Endothelial cell of umbilical vein (primary cell): ENCODE measurements around the gene ATXN7. TPM values are rescaled to one million over a fixed set of nuclear protein-coding genes. Genes with fewer than 3 reads are reported as not detected.

Experiments used
- BruUV-seq: library from RNA; stranded (reverse); fragments of 400-500 nt; replicated peaks from 2 replicates; lab custom pipeline; 2021; lab: Mats Ljungman, UMichigan
- CTCF ChIA-PET: fragments of 300-600, 350-600 bp; sonication (Branson Sonifier 250); formaldehyde crosslinking; loops from one replicate; lab custom pipeline; 2021; ENCODE audit warnings: antibody characterized with exemption, inconsistent platforms; lab: Charles Lee
- POLR2A ChIA-PET: fragments of 300-600, 350-600 bp; sonication (Branson Sonifier 250); formaldehyde crosslinking; loops from one replicate; lab custom pipeline; 2021; ENCODE audit warnings: antibody characterized with exemption, inconsistent platforms; lab: Charles Lee
- DNase-seq: peaks from one replicate; pipeline ENCODE4 v3.0.0-alpha.2; 2011; ENCODE audit warnings: low read depth, low spot score
- FAIRE-seq: peaks from 2 replicates; lab custom pipeline; 2011; peaks lifted over from hg19 to GRCh38; lab: Jason Lieb, UNC
- H2AFZ ChIP-seq: 2 replicates; pipeline ENCODE4 v1.6.0; 2012; ENCODE audit warnings: low read depth, low read length, control low read depth, inconsistent platforms
- H3K27ac ChIP-seq: 2 replicates; pipeline ENCODE4 v1.5.1; 2011; ENCODE audit warnings: low read depth, mild to moderate bottlenecking, control low read depth, low read length, moderate library complexity; ENCODE audit not compliant: insufficient read depth
- H3K27me3 ChIP-seq, 2 experiments: 2 replicates each; pipeline versions ENCODE4 v1.6.0 to v1.6.1; 2011; ENCODE audit warnings: low read length in 2 of 2, mixed read lengths in 1 of 2; ENCODE audit not compliant: control insufficient read depth in 2 of 2, insufficient read depth in 2 of 2
- H3K36me3 ChIP-seq, 2 experiments: 2 replicates in 1 of 2; 3 replicates in 1 of 2; pipeline ENCODE4 v1.5.1; 2011; ENCODE audit warnings: low read length in 2 of 2, mild to moderate bottlenecking in 1 of 2, moderate library complexity in 1 of 2; ENCODE audit not compliant: control insufficient read depth in 2 of 2, insufficient read depth in 2 of 2; ENCODE audit errors: extremely low read depth in 1 of 2
- H3K4me1 ChIP-seq: 3 replicates; pipeline ENCODE4 v1.5.1; 2011; ENCODE audit warnings: mild to moderate bottlenecking, low read length; ENCODE audit not compliant: control insufficient read depth, insufficient read depth; ENCODE audit errors: extremely low read depth
- H3K4me2 ChIP-seq: 2 replicates; pipeline ENCODE4 v1.6.1; 2011; ENCODE audit warnings: low read length, control low read depth, mixed read lengths; ENCODE audit not compliant: insufficient read depth
- H3K4me3 ChIP-seq, 3 experiments: fragments of 200-600 bp in 1 of 3; sonication (generic), shearing (Covaris generic) in 1 of 3; replicated peaks in 1 of 3; 2 replicates each; pipeline ENCODE4 v1.5.1; 2011 to 2016; ENCODE audit warnings: control low read depth in 3 of 3, low read length in 3 of 3, mild to moderate bottlenecking in 2 of 3, inconsistent platforms in 1 of 3, low read depth in 1 of 3, moderate library complexity in 1 of 3; ENCODE audit not compliant: insufficient read depth in 1 of 3
- H3K79me2 ChIP-seq: 2 replicates; pipeline ENCODE4 v1.6.0; 2012; ENCODE audit warnings: low read length, inconsistent platforms; ENCODE audit not compliant: control insufficient read depth, insufficient read depth
- H3K9ac ChIP-seq: replicated peaks from 2 replicates; pipeline ENCODE3; 2011; ENCODE audit warnings: low read length, control low read depth; ENCODE audit not compliant: insufficient read depth; ENCODE audit errors: extremely low read depth
- H3K9me1 ChIP-seq: replicated peaks from 3 replicates; pipeline ENCODE4 v1.6.0; 2011; ENCODE audit warnings: mild to moderate bottlenecking, low read length; ENCODE audit not compliant: control insufficient read depth, insufficient read depth; ENCODE audit errors: extremely low read depth
- H3K9me3 ChIP-seq: replicated peaks from 2 replicates; pipeline ENCODE4 v1.5.1; 2012; ENCODE audit warnings: low read length, inconsistent platforms; ENCODE audit not compliant: control insufficient read depth, insufficient read depth
- H4K20me1 ChIP-seq: replicated peaks from 2 replicates; pipeline ENCODE3; 2011; ENCODE audit warnings: mild to moderate bottlenecking, low read length; ENCODE audit not compliant: control insufficient read depth, insufficient read depth; ENCODE audit errors: extremely low read depth
- CTCF ChIP-seq, 2 donors: IDR thresholded peaks; 1 replicate in 1 of 2; 2 replicates in 1 of 2; pipeline ENCODE4 v1.5.1; 2011; ENCODE audit warnings: low read length in 2 of 2, mild to moderate bottlenecking in 2 of 2, moderate library complexity in 2 of 2, control low read depth in 1 of 2, inconsistent platforms in 1 of 2, low read depth in 1 of 2; ENCODE audit not compliant: insufficient read depth in 1 of 2; ENCODE audit errors: extremely low read depth in 1 of 2
- EZH2 ChIP-seq: IDR thresholded peaks from 2 replicates; pipeline ENCODE4 v1.6.1; 2012; ENCODE audit warnings: borderline replicate concordance, low read depth, mild to moderate bottlenecking, moderate library complexity, low read length, inconsistent platforms; ENCODE audit not compliant: severe bottlenecking
- FOS ChIP-seq: IDR thresholded peaks from 2 replicates; pipeline ENCODE4 v1.6.1; 2011; ENCODE audit warnings: mild to moderate bottlenecking, low read length, moderate library complexity, borderline replicate concordance; ENCODE audit not compliant: insufficient read depth
- GATA2 ChIP-seq: IDR thresholded peaks from 2 replicates; pipeline ENCODE4 v1.7.0; 2011; ENCODE audit warnings: low read depth, mild to moderate bottlenecking, moderate library complexity, mixed read lengths, low read length; ENCODE audit not compliant: insufficient read length, insufficient read depth
- JUN ChIP-seq: IDR thresholded peaks from 2 replicates; pipeline ENCODE4 v1.6.1; 2011; ENCODE audit warnings: borderline replicate concordance, low read depth; ENCODE audit not compliant: insufficient read length, insufficient read depth
- MAX ChIP-seq: IDR thresholded peaks from 2 replicates; pipeline ENCODE4 v1.6.1; 2011; ENCODE audit not compliant: insufficient read depth, insufficient read length
- MYC ChIP-seq: IDR thresholded peaks from one replicate; pipeline ENCODE4 v1.6.1; 2011; ENCODE audit warnings: mild to moderate bottlenecking, low read depth, low read length
- POLR2A ChIP-seq: IDR thresholded peaks from 2 replicates; pipeline ENCODE4 v1.6.1; 2012; ENCODE audit warnings: low read depth, mild to moderate bottlenecking, control low read depth, low read length
- POLR2AphosphoS5 ChIP-seq: IDR thresholded peaks from 2 replicates; pipeline ENCODE4 v1.6.1; 2012; ENCODE audit warnings: low read depth, mild to moderate bottlenecking, control low read depth, low read length, moderate library complexity; ENCODE audit not compliant: insufficient read depth
- dilution Hi-C: fragments of 300-500 bp; cut with MboI; formaldehyde crosslinking; loops from one replicate; pipeline ENCODE4 v1.15.0; 2019; ENCODE audit warnings: low sequenced_read_pairs; ENCODE audit not compliant: extremely low pct_ligation_motif_present
- intact Hi-C: fragments of 100-400 bp; cut with micrococcal nuclease; formaldehyde crosslinking; loops from one replicate; pipeline ENCODE4 v1.10.0; 2022
- polyA plus RNA-seq, 4 experiments: library from polyadenylated mRNA; depleted of rRNA in 3 of 4; stranded (reverse) in 3 of 4; unstranded in 1 of 4; fragments of >200 nt; gene quantifications; 2 replicates each; pipeline versions ENCODE4 v1.2.1 to v1.2.3, GENCODE V29; 2011 to 2012; ENCODE audit warnings: missing spikeins in 1 of 4
- total RNA-seq: library from RNA; stranded (reverse); gene quantifications from 2 replicates; pipeline ENCODE4 v1.2.3, GENCODE V29; 2021

Gene ATXN7
- total and polyA plus RNA-seq, 2 donors (not counting 3 experiments of a cell fraction or from before 2014, with no cell fraction given), result 21.2 to 34.7 TPM

- H3K27me3 ChIP-seq, result no peaks in the 10 kb centered on the region
- H3K4me2 ChIP-seq, result no peak overlapping the region
- FAIRE-seq, result no peak
- no peak overlapping the region for H2AFZ ChIP-seq
- H4K20me1 ChIP-seq, result no peaks in the 10 kb centered on the region
- ChIA-PET CTCF (no interaction called here), POLR2A (no interaction called here)
- no peak overlapping the region for H3K9ac ChIP-seq
- H3K9me3 ChIP-seq, result no peaks in the 10 kb centered on the region
- intact Hi-C loops (no loop called here), dilution Hi-C loops (no loop called here)
- no TSS peak for BruUV-seq
- no peaks in the 10 kb centered on the region for H3K9me1 ChIP-seq
- no peak for DNase-seq
- H3K36me3 ChIP-seq, result peaks cover 5 to 15% of the 10 kb centered on the region in 2 experiments
- H3K79me2 ChIP-seq, result peaks cover 30% of the 10 kb centered on the region
- no peak for TF ChIP-seq FOS
- no peak for TF ChIP-seq POLR2A
- no peak for TF ChIP-seq CTCF (IDR thresholded peaks at IDR 0.05; ENCODE audit: extremely low read depth in 1 of 2, insufficient read depth in 1 of 2, low read depth in 1 of 2, low read length in 2 of 2)
- TF ChIP-seq MYC, result no peak
- TF ChIP-seq POLR2AphosphoS5, result no peak
- no peak overlapping the region for H3K27ac ChIP-seq
- H3K4me1 ChIP-seq, result peaks cover 11% of the 10 kb centered on the region
- H3K4me3 ChIP-seq, result no peak overlapping the region
Observed at GRCh38 chr3:64019879-64020278, 156.2 kb downstream of the ATXN7 start.

GRCh38 chr3:64021922-64022321 lies 158.3 kb downstream of the ATXN7 start:
- peak overlapping the region; percentile 79 for H3K4me2 ChIP-seq
- no peak overlapping the region for H2AFZ ChIP-seq
- peaks cover 11% of the 10 kb centered on the region for H3K4me1 ChIP-seq
- no peaks in the 10 kb centered on the region for H3K9me1 ChIP-seq
- TF ChIP-seq CTCF (IDR thresholded peaks at IDR 0.05; ENCODE audit: extremely low read depth in 1 of 2, insufficient read depth in 1 of 2, low read depth in 1 of 2, low read length in 2 of 2) (no peak), JUN (no peak), FOS (no peak), POLR2A (no peak), MYC (no peak), MAX (no peak), EZH2 (no peak), GATA2 (no peak), POLR2AphosphoS5 (no peak)
- DNase-seq (no peak), FAIRE-seq (no peak)
- H3K36me3 ChIP-seq, result peaks cover 3 to 12% of the 10 kb centered on the region in 2 experiments
- intact Hi-C loops (loop anchor here (2.0 kb wide), 1 partner anchor 463 kb away; no protein-coding TSS in a partner anchor), dilution Hi-C loops (no loop called here)
- peak overlapping the region; percentile 94 for H3K9ac ChIP-seq
- H3K4me3 ChIP-seq, result peak overlapping the region in 2 of 3 experiments; percentile 72 to 83
- BruUV-seq, result no TSS peak
- H3K27ac ChIP-seq, result no peak overlapping the region
- ChIA-PET POLR2A (no interaction called here), CTCF (interaction anchor here (2.3 kb wide), 1 partner anchor 203 kb away, joined by 7 read pairs; the partner anchor contains the start of gene PRICKLE2)
- no peaks in the 10 kb centered on the region for H4K20me1 ChIP-seq
- peaks cover 27% of the 10 kb centered on the region for H3K79me2 ChIP-seq
- H3K9me3 ChIP-seq, result no peaks in the 10 kb centered on the region
- peaks cover 2 to 7% of the 10 kb centered on the region in 2 experiments for H3K27me3 ChIP-seq
